Activated naive CD4-positive, alpha-beta T cell (primary cell): Measurements from ENCODE around the gene CPEB4.

ENCODE experiments used
- DNase-seq, 4 experiments: peaks; one replicate each; lab custom pipeline; 2025; lab: John Stamatoyannopoulos, UW

CPEB4 gene

DNA sequence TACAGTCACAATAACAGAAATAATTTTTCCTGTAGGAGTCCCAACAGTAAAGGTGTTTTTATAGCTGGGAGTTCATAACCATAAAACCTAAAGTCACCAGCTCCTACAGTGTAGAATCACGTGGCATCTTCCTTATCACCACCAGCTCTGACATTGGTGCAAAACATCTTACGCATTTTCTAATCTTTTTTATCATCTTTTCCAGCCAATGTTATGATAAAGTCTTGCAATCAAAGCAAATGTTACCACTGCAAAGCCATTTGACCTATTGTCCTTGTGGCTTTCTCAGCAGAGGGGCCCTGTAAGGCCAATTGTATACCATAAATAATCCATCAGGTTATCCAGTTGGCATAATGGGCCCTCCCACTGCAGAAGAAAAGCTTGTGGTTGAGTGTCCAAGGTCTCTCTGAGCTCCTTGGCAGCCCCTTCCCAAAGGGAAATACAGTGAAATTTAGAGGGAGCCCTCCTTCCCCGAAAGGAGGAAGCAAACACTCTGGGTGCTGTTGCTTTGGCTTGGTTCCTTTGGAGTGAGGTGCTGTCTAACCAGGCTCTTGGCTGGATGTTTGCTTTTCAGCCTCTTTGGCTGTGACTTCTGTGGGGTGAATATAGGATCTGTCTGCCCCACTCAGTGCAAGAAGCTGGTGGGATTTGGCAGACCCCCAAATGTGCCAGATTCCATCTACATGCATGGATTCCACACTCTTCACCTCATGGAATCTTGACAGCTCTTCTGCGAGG, 29.3 kb upstream of the CPEB4 start:
- DNase-seq, result no peak

DNA sequence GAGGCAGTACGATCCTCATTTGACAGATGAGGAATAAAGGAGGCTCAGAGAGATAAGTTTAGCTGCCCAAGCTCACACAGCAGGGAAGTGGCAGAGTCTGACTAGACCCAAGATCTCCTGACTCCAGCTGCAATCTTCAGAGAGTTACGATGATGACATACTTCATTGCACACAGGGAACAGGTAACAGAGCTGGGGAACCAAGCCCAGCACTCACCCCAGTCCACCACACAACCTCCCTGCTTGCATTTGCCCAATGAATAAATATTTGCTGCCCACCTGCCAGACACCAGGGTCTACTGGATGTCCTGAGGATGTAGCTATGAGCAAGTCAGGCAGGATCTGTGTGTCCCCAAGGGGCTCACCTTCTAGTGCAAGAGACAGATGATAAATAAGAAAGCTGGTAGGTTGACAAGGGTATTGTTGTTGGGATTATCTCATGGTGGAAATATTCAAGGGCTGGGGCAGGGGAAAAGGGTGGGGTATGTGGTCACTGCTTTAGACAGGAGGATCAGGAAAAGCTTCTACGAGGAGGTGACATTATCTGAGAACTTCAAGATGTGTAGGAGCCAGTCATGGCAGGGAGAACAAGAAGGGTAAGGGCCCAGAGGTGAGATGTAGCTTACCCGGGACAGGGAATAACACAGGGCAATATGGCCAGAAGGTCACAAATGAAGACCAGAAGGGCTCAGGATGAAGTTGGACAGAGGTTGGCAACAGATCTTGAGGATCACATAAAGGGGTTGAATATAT, 28.6 kb upstream of the CPEB4 start:
- no peak for DNase-seq

DNA sequence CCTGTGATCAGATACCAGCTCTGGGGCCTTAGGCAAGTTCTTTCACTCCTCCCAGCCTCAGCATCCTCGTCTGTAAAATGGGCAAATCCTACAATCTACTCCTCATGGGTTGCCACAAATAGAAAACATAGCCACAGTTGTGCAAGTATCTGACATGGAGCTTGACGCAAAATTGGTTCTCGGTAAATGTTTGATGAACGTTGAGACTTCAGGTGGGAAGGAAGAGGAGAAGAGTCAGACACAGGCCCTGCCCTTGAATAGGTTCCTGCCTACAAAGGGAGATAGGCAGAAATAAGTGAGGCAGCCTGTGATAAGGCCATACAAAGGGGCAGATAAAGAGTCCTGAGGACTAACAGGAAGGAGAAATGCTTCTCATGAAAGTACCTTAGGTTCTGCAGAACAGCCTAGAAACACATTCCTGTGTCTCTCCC, 26.1 kb upstream of the CPEB4 start:
- DNase-seq, result no peak

DNA sequence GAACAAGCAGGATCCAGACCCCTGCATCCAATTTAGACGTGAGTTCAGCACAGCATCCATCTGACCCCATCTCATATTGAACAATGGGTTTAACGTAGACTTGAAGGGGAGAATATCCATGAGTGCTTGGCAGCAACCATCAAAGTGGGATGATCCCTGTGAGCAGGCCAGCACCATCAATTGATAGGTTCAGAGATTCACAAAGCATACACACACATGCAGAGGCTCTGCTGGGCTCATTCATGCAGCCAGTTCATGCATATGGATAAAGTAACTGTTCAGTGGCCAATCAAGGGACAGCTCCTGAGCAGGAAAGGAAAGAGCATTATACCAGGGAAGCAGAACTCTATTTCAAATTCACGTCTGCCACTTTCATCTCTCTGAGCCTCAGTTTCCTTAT, 24.8 kb upstream of the CPEB4 start:
- no peak for DNase-seq

DNA sequence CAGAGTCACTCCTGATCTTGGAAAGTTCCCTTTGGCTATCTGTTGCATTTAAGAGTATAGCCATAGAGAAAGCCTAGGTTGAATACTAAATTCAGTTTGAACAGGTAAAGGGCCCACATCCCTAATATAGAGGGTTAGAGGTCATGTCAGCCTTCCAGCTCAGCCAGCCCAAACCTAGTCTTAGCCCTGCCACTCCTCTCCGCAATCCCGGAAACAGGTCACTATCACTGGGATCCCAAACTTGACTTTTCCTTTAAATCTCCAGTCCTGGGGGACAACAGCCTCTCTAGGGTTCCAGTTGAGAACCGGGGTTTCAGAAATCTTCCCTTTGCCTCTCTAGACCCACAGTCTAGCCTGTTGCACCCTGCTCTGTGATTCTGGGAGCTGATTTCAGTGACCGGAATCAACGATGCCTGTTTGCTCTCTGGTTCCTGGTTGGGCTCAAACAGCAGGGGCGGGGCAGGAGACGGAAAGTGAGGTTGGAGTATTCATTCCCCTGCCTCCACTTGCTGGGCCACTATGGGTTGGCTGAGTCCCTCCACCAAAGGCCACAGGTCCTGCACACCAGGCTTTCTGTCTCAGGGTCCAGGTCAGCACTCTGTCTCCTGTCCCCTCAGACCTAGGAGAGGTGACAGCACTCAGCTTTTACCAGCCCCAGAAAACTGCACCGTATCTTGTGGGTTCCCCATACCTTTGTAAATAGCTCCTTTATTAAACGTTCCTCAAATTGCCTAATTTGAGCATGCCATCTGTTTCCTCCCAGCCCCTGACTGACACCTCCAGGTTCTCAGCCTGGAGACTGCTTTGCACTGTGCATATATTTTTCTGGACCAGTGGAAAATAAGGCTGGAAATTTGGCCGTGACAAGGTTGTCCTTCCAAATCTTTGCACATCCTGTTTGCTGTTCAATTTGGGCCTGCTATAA, 23.8 kb upstream of the CPEB4 start:
- DNase-seq, result no peak

DNA sequence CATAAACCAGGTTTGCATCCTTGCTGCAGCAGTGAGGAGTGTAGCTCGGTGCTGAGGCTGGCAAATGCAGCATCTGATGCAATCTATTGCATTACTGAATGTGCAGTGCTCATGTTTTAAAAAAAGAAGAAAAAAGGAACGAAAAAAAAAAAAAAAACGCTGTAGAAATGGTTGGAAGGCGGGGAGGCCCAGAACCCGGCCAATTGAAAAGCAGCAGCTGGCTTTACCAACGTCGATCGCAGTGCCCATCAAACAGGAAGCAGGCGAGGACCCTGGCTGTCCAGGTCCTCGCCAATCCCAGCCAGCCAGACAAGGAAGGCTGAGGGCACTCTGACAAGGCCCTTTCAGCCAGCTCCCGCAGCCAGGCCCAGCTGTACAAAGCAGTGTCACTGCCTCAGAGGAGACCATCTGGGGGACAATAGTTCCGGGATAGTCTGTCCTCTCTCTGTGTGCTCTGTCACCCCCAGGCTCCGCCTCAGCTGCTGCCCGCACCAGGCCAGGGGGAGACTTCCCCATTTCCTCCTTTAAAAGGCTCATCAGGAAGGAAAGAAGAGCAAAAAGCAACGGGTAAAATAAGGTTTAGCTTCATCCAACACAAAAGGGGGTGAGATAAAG, 21.8 kb upstream of the CPEB4 start:
- no peak for DNase-seq

DNA sequence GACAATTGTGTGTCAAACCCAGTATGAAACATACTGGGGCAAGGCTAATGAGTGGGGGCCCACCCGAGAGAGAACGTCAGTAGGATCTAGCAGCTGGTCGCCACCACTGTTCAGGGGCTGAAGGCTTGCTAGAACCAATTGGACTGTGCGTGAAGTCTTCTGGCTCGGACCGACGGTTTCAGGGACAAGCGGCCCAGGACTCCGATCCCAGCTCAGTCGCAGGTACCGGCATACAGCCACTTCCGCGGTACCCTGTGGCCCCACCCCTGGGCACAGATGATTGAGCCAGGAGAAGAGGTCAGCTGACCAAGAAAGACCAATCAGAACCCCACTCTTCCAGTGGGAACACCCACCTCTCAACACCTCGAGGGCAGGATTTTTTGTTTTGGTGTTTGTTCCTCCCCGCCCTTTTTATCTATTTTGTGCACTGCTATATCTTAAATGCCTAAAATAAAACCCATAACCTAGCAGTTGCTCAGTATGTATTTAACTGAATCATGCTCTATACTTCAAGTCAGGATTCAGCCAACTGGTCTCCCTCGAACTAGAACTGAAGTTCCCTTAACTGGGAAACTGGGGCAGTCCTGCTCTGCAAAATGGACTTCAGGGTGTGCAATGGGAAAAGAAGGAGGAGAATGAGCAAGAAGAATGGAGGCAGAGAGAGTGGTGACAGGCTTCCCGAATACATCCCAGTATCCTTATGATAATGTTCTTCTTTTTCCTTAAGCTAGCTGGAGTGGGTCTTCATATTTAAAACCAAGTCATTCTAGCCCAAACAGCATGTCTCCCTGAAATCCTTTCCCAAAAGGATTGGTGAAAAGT, 21.1 kb upstream of the CPEB4 start:
- DNase-seq, result no peak

DNA sequence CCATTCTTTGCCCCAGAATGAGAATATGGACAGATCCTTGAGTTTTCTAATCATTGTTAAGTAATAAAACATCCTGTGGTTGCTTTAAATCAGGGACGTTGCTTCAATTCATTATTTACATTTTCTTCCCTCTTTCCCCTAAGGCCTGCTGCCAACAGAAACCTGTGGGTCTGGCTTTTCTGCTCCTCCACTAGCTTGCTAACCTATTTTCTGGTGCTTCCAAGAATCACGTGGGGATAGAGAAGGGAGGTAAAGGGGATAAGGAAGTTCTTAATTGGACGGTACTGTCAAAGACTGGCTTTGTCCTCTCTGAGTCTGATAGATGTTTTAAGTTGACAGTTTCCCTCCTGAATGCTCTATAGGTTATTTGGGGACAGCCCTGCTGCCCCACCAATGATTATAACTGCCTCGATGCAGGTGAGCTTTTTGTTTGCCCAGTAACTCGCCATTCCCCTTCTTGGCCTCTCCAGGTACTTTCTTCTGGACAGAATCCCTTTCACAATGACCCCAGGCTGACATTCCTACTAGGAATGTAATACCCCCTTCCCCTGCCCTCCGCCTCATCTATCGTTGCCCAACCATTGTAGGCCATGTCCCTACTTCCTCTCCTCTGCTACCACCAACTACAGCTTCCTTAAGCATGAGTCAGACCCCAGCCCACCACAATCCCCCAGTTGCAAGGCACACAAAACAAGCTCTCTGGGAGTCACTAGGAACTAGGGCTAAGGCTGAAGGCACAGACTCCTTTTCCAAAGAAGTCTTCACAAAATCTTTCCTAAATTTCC, 19.9 kb upstream of the CPEB4 start:
- no peak for DNase-seq

DNA sequence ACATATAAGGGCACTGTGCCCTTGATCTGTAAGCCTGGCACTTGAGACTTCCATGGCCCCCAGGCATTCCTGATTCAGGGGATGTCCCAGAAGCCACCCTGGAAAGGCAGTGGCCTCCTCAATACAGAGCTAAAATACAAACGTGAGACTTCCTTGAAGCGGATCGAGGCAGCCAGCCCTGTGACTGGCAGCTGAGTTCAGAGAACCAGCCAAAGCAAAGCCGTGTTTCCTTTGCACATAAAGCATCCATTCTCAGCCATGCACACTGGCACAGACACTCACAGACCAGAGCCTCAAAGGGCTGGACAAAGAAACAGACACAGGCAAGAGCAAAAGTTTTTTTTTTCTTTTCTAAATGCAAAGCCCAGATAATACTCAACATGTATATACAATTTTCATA, 18.8 kb upstream of the CPEB4 start:
- no peak for DNase-seq

DNA sequence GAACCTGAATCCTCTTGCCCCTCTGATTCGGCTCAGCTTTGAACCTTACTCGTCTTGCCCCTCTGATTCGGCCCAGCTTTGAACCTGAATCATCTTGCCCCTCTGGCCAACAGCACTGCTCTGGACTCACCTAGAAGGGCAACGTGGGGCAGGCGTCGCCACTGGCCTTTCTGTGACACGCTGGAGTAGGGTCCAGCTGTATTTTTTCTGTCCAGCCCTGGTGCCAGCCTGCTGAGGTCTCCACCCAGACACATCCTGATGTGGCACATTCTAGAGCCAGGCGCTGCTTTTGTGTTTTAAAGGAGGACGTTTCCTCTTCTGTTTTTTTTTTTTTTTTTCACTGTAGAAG, 15.2 kb upstream of the CPEB4 start:
- no peak for DNase-seq

DNA sequence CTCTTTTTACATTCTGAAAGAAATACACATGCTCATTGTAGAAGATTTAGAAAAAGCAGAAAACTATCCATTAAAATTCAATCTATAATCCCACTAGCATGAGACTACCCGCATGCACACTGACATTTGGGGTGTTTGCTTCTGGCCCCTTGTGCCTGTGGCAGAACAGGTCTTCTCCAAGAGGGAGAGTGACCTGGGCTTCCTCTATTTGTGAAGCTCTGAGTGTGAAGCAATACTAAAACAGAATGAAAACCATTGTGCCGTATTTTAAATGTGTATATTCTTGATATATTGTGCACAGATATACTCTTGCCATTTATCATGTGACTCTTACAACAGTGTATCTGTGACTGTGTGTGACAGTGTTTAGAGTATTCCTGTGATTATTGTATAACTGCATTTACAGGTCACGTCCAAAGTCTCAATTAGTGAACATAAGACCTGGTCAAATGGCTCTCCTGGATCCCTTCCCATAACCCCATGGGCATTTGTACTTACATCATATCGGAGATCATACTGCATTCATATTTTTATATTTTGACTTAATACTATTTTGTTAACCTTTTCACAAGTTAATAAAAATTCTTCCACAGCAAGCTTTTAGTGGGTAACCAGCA, 14.7 kb upstream of the CPEB4 start:
- DNase-seq, result no peak

DNA sequence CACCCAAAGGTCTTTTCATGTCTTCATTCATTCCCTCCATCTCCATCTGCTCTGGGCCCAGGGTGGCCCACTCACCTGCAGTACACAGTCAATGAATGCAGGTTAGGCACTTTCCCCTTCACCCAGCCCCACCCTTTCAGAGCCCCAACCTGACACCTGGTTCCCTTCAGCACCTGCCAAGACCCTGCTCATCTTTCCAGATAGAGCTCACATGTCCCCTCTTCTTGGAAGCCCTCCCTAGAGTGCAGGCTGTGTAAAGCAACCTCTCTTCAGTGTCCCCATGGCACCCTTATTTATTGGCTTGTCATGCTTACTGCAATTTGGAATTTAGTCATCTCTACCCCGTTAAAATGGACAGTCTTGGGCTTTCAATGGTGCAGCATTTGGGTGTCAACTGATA, 13.0 kb upstream of the CPEB4 start:
- DNase-seq, result no peak

DNA sequence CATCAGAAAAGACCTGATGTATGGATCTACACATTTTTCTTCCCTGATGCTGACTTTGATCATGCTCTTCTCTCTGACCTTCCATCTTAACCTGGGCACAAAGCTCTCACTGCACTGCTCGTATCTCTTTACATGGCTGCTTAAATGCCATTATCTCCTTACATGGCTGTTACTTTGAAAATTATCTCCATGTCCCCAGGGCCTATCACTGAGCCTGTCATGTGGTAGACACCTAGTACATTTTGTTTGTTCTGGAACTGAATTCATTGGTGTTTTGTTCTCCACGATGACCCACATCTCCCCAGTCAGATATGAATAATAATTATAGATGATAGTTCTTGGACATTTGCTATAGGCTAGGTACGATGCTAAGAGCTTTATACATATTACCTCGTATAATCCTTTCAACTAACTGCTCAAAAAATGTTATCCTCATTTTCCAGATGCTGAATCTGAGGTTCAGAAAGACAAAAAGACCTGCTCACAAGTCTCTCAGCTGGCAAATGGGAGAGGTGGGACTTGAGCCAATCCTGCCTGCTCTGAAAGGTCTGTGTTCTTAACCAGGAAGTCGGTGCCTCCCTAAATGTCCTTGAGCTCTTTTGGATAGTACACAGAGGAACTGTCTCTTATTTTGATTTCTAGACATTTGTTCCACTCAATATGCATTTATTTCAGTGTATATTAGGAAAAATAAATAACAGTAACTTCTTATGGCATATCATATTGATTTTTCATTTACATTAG, 9.8 kb upstream of the CPEB4 start:
- no peak for DNase-seq

DNA sequence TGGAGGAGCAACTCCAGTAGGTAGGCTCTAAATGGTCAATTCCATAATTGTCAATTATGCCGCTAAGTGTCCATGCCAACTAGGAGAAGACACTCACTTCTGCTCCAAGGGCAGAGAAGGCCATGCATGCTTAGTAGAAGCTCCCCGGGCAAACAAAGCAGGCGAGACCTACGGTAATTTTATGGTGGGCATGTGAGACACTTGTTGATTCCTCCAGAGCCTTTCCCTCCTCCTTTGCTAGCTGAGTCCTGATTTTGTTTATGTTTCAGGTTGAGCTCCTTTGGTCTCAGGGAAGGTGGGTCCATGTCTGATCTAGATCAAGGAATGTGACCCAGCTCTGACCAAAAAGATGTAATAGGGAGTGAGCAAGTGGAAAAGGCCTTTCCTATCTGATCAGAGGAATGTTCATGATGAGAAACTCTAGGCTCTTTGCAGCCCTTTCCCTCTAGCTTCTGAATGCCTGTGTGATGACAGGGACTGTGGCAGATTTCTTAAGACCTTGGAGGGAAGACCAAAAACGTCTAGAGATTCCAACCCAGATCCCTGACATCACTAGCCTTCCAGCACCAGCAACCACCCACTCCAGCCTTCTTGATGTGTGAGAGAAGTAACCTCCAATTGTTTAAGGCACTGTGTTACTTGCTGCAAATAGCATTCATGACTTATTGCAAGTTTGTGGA, 7.7 kb upstream of the CPEB4 start:
- DNase-seq, result no peak

DNA sequence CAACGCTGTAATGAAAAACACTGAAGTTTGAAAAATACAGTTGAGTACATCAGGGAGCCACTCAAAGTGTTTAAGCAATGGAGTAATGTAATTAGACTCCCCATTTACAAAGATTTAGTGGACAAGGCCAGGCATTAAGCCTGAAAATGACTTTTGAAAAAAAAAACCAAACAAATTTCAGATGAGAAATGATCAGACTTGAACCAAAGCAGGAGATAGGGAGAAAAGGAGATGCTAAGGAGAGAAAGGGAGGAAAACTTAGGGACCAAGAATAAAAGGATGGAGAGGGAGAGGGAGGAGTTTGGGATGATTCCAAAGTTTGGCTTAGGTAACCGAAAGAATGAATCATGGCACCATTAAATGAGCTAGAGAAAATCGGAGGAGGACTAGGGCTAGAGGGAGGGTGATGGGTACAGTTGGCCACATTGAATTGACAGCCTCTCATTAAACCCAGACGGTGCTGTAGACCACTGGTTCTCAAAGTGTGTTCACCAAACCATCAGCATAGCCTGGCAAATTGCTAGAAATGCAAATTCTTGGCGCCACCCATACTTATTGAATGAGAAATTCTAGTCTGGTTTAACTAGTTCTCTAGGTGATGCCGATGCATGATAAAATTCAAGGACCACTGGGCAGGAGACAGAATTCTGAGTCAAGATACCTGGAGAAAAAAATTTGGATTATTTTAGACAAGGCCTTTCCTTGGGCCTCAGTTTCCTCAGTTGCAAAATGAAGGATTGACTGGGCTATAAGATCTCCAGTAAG, 6.2 kb upstream of the CPEB4 start:
- no peak for DNase-seq

DNA sequence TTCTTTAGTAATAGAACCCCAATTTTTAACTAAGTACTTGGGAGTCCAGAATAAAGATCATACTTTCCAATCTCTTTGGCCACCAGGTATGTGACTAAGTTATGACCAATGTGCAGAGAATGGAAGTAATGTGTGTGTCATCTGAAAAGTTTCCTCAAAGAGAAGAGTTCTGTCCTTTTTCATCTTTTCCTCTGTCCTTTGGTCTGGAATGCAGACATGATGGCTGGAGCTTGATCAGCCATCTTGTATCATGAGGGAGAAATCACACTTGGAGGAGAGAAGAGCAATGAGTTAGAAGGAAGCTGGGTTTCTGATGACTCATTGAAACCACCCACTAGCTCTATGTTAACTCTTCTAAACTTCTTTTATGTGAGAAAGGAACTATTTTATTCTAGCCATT, 5.5 kb upstream of the CPEB4 start:
- no peak for DNase-seq

DNA sequence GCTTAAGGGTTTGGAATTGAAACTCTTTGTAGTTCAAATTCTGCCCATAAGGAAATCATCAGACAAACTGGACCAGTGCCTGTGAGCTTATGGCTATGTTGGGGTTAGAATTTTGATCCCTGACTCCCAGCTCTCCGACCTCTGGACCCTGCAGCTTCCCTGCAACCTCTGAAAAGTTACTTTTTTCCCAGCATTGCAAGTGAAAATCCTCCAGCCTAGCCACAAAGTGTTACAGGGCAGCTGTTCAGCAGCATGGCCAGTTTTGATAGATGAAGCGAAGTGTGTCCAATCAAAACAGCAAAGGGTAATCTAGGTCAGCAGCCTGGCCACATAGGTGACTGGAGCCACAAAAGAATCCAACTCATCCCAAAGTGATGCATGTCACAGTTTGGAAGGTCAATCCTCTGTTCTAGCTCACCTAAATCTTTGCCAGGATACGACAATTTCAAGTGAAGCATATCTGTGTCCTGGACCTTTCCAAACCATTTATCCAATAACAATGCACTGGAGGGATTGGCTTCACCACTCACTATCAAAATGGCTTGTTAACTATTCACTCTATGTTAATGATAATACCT, 4.7 kb upstream of the CPEB4 start:
- no peak for DNase-seq
